Brain microvascular endothelial cell (primary cell): ENCODE results near the gene MEF2B.
"Not testable (repeated sequence)": the region's sequence is repeated elsewhere in the genome, so short reads cannot be mapped to it uniquely, and the experiment has no call there.

Experiments used
- DNase-seq: peaks from one replicate; pipeline ENCODE4 v3.0.0-alpha.2; 2020
- H3K27ac ChIP-seq: fragments of 250-450 bp; sonication (Bioruptor Pico); 2 replicates; pipeline ENCODE4 v1.5.1; 2020; ENCODE audit warnings: mild to moderate bottlenecking, moderate library complexity
- H3K27me3 ChIP-seq: fragments of 250-450 bp; sonication (Bioruptor Pico); replicated peaks from 2 replicates; pipeline ENCODE4 v1.5.1; 2020; ENCODE audit warnings: mild to moderate bottlenecking
- H3K36me3 ChIP-seq: fragments of 250-450 bp; sonication (Bioruptor Pico); replicated peaks from 2 replicates; pipeline ENCODE4 v1.5.1; 2020; ENCODE audit warnings: mild to moderate bottlenecking
- H3K4me3 ChIP-seq: 2 replicates; pipeline ENCODE4 v1.5.1; 2011; ENCODE audit warnings: low read depth, mild to moderate bottlenecking, control low read depth, low read length, moderate library complexity
- in situ Hi-C: cut with HindIII; loops from 2 replicates; pipeline ENCODE4 v1.10.0; 2017; ENCODE audit warnings: low sequenced_read_pairs, low pct_ligation_motif_present
- TF ChIP-seq, protein P1 (sequence below): IDR thresholded peaks from 2 replicates; pipeline ENCODE4 v1.5.1; 2011; ENCODE audit warnings: low read depth, mild to moderate bottlenecking, moderate library complexity, low read length, control low read depth, inconsistent platforms; ENCODE audit errors: missing control alignments

Gene MEF2B

DNA sequence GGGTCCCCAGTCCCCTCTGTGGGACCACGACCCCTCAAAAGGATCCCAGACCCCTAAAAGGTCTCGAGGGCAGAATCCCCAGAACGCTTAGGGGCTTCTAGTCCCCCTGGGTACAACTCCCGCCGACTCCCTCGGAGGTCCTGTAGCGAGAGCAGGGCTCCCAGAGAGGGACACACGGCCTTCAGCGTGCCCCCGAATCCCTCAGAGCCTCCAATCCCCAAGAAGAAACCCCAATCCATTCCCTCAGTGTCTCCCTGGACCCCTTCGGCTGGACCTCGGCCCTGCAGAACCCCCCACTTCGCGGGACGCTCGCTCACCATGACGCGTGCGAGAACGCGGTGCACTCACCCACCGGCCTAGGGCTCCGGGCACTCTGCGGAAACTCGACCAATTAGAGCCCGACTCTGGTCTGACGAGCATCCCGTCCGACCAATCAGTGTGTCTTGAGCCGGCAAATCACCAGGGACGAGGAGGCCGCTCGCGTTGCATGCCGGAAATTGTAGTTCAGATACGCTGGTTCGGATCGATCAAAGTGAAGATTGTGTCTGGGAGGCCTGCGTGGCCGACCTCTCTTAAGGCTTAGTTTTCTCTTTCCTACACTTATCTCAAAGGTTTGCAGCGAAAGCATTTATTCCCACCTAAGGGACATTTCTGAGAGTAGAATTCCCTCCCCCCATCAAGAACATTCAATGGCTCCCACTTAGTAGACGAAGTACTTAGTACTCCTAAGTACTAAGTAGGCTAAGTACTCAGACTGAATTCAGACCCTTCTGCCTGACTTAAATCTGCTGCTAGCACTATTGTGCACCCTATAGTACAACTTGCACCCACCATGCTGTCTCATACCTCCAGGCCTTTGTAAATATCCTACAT lies 31.7 kb downstream of the MEF2B start, which contains the start of gene TMEM161A:
Gene TMEM161A (minus strand): TSS at position 370 of the 873 bp plus-strand sequence. CDS start 50 bp downstream, at position 320.
- peak; percentile 100 for DNase-seq
- TF ChIP-seq, protein P1, sequence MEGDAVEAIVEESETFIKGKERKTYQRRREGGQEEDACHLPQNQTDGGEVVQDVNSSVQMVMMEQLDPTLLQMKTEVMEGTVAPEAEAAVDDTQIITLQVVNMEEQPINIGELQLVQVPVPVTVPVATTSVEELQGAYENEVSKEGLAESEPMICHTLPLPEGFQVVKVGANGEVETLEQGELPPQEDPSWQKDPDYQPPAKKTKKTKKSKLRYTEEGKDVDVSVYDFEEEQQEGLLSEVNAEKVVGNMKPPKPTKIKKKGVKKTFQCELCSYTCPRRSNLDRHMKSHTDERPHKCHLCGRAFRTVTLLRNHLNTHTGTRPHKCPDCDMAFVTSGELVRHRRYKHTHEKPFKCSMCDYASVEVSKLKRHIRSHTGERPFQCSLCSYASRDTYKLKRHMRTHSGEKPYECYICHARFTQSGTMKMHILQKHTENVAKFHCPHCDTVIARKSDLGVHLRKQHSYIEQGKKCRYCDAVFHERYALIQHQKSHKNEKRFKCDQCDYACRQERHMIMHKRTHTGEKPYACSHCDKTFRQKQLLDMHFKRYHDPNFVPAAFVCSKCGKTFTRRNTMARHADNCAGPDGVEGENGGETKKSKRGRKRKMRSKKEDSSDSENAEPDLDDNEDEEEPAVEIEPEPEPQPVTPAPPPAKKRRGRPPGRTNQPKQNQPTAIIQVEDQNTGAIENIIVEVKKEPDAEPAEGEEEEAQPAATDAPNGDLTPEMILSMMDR = no peak
- H3K36me3 ChIP-seq = no peaks in the 10 kb centered on the region
- peak within 1 kb of the TSS; percentile 84 for H3K4me3 ChIP-seq
- H3K27ac ChIP-seq = peak within 1 kb of the TSS; percentile 62
- in situ Hi-C loops = no loop called here
- H3K27me3 ChIP-seq = no peaks in the 10 kb centered on the region

DNA sequence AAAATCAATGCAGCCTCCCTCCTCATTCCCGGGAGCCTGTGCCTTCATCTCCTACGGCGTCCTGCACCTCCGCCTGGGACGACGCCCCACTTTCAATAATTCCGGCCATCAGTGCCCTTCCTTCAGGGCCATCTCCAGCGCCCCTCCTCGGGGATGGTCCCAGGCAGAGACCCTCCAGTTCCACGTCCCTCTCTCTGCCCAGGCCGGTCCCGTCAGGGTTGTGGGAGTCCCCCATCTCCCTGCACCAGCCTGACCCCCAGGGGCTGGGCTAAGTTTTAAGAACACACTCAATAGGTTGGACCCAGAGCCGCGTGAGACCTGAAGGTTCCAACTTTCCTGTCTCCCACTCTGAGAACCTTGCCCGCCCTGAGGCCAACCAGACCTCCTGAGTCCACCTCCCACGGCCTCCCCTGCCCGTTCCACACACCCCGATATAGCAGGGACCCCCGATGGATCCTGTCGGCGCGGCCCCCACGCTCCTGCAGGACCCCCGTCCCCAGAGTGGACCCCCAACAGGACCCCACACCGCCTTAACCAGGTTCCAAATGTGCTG lies 32.4 kb downstream of the MEF2B start:
- Histone ChIP-seq H3K36me3 (no peaks in the 10 kb centered on the region), H3K27ac (peak overlapping the region; percentile 62), H3K27me3 (no peaks in the 10 kb centered on the region), H3K4me3 (peak overlapping the region; percentile 84)
- in situ Hi-C loops = no loop called here
- TF ChIP-seq, protein P1 = no peak
- DNase-seq = no peak

GRCh38 chr19:19135713-19136112 lies 34.4 kb downstream of the MEF2B start:
- H3K36me3 ChIP-seq, H3K27me3 ChIP-seq, DNase-seq, H3K27ac ChIP-seq, H3K4me3 ChIP-seq, in situ Hi-C loops: not testable (repeated sequence)

- no peak overlapping the region for H3K27ac ChIP-seq
Observed at GRCh38 chr19:19134687-19135158, 35.3 kb downstream of the MEF2B start.

GRCh38 chr19:19133985-19134384 lies 36.1 kb downstream of the MEF2B start:
- DNase-seq = no peak
- Histone ChIP-seq H3K27ac (no peak overlapping the region), H3K27me3 (no peaks in the 10 kb centered on the region), H3K36me3 (no peaks in the 10 kb centered on the region), H3K4me3 (no peak overlapping the region)
- TF ChIP-seq, protein P1 = no peak
- in situ Hi-C loops = no loop called here

More at GRCh38 chr19:19134687-19135158, 35.3 kb downstream of the MEF2B start:
- Histone ChIP-seq H3K4me3 (no peak overlapping the region), H3K27me3 (no peaks in the 10 kb centered on the region), H3K36me3 (no peaks in the 10 kb centered on the region)
- DNase-seq = no peak
- in situ Hi-C loops = no loop called here
- TF ChIP-seq, protein P1 = no peak

GRCh38 chr19:19132912-19133311 lies 37.2 kb downstream of the MEF2B start:
- no peak overlapping the region for H3K27ac ChIP-seq
- in situ Hi-C loops = no loop called here
- no peak overlapping the region for H3K4me3 ChIP-seq
- H3K27me3 ChIP-seq = no peaks in the 10 kb centered on the region
- no peaks in the 10 kb centered on the region for H3K36me3 ChIP-seq
- no peak for DNase-seq
- TF ChIP-seq, protein P1 = no peak
